HepG2 (cell line): Measurements from ENCODE around the gene PLK3. TPM values are rescaled to one million over a fixed set of nuclear protein-coding genes. Genes with fewer than 3 reads are reported as not detected.
A peak's percentile ranks its signal among the peaks of the same experiment; 100 is the strongest.

ENCODE experiments used
- GMEB1 ChIP-seq: sonication (generic); formaldehyde crosslinking; IDR thresholded peaks from 2 replicates; pipeline ENCODE4 v1.5.1; 2020; ENCODE audit warnings: missing genetic modification reagents, mild to moderate bottlenecking, borderline replicate concordance
- MXD1 ChIP-seq: sonication (generic); formaldehyde crosslinking; IDR thresholded peaks from 2 replicates; pipeline ENCODE4 v1.4.0; 2020; ENCODE audit warnings: mild to moderate bottlenecking, missing genetic modification reagents
- SIN3A ChIP-seq: IDR thresholded peaks from 2 replicates; pipeline ENCODE4 v1.6.1; 2011; ENCODE audit warnings: low read depth, mild to moderate bottlenecking, control low read depth, low read length, borderline replicate concordance
- TSC22D2 ChIP-seq: sonication (generic); formaldehyde crosslinking; IDR thresholded peaks from 2 replicates; pipeline ENCODE4 v1.5.1; 2020; ENCODE audit warnings: missing genetic modification reagents, mild to moderate bottlenecking, borderline replicate concordance
- ZNF251 ChIP-seq: sonication (generic); formaldehyde crosslinking; IDR thresholded peaks from 2 replicates; pipeline ENCODE4 v1.9.0; 2021; ENCODE audit warnings: mild to moderate bottlenecking, missing genetic modification reagents
- ZNF275 ChIP-seq: sonication (generic); formaldehyde crosslinking; IDR thresholded peaks from 2 replicates; pipeline ENCODE4 v1.8.0; 2022; ENCODE audit warnings: missing genetic modification reagents, mild to moderate bottlenecking, inconsistent platforms, borderline replicate concordance
- ZNF607 ChIP-seq: sonication (generic); formaldehyde crosslinking; IDR thresholded peaks from 2 replicates; pipeline ENCODE4 v1.5.1; 2020; ENCODE audit warnings: missing genetic modification reagents, mild to moderate bottlenecking, borderline replicate concordance
- polyA plus RNA-seq, 8 experiments: library from polyadenylated mRNA; depleted of rRNA in 3 of 8; stranded (reverse) in 7 of 8; unstranded in 1 of 8; fragments of >200 nt; fragmentation: Illumina TruSeq in 4 of 8; extraction: Trizol in 4 of 8; gene quantifications; 2 replicates each; pipeline versions ENCODE4 v1.2.1 to v1.2.3, GENCODE V29; 2011 to 2016; ENCODE audit warnings: low read depth in 4 of 8, missing spikeins in 1 of 8, mixed read lengths in 1 of 8; ENCODE audit not compliant: insufficient read depth in 1 of 8
- total RNA-seq, 5 experiments: library from RNA; depleted of rRNA; stranded (reverse); fragments of >200 nt; fragmentation: Illumina TruSeq; extraction: Trizol; gene quantifications; 2 replicates each; pipeline ENCODE4 v1.2.3, GENCODE V29; 2016; ENCODE audit warnings: low read depth in 1 of 5

The PLK3 gene
- total and polyA plus RNA-seq, 2 of the 13 experiments (the other 11 are each of a cell fraction or from before 2014, with no cell fraction given) = 9.8 to 16.9 TPM

- peak; percentile 44; the same call in 1 of the 2 replicates for TF ChIP-seq GMEB1 (CRISPR knock-in tag)
- no peak for TF ChIP-seq SIN3A
- TF ChIP-seq MXD1 (CRISPR knock-in tag) = peak; percentile 80
- no peak for TF ChIP-seq ZNF607
- no peak for TF ChIP-seq TSC22D2 (CRISPR knock-in tag)
- TF ChIP-seq ZNF275 (CRISPR knock-in tag) = no peak
- TF ChIP-seq ZNF251 = no peak
- TF ChIP-seq, all 625 proteins: peak for 134
Measured at GRCh38 chr1:44786138-44786840, 13.9 kb upstream of the PLK3 start (continued).
